SH-SY5Y (cell line): Measurements from ENCODE around the gene ZNF775.

Source experiments
- GATA2 ChIP-seq: IDR thresholded peaks from 2 replicates; pipeline ENCODE4 v1.6.1; 2011; ENCODE audit warnings: mild to moderate bottlenecking, low read depth, low read length
- GATA3 ChIP-seq: IDR thresholded peaks from 2 replicates; pipeline ENCODE4 v1.6.1; 2011; ENCODE audit warnings: low read depth, mild to moderate bottlenecking, low read length, moderate library complexity

ZNF775 gene

DNA sequence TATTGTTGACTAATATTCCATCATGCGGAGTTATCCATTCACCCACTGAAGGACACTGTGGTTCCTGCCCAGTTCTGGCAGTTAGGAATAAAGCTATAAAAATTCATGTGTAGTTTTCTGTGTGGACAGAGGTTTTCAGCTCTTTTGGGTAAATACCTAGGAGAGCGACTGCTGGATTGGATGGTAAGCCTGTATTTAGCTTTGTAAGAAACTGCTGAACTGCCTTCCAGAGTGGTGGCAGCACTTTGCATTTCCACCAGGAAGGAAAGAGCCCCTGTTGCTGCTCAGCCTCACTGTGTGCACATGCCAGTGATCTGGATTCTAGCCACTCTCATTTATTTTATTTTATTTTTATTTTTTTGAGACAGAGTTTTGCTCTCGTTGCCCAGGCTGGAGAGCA, 14.2 kb downstream of the ZNF775 start:
- TF ChIP-seq GATA3: no peak
- no peak for TF ChIP-seq GATA2

GRCh38 chr7:150396426-150396825, 17.3 kb downstream of the ZNF775 start:
- no peak for TF ChIP-seq GATA3
- TF ChIP-seq GATA2: no peak

- TF ChIP-seq GATA3 (no peak), GATA2 (no peak)
These were observed 17.7 kb downstream of the ZNF775 start for GRCh38 chr7:150396851-150397260.

DNA sequence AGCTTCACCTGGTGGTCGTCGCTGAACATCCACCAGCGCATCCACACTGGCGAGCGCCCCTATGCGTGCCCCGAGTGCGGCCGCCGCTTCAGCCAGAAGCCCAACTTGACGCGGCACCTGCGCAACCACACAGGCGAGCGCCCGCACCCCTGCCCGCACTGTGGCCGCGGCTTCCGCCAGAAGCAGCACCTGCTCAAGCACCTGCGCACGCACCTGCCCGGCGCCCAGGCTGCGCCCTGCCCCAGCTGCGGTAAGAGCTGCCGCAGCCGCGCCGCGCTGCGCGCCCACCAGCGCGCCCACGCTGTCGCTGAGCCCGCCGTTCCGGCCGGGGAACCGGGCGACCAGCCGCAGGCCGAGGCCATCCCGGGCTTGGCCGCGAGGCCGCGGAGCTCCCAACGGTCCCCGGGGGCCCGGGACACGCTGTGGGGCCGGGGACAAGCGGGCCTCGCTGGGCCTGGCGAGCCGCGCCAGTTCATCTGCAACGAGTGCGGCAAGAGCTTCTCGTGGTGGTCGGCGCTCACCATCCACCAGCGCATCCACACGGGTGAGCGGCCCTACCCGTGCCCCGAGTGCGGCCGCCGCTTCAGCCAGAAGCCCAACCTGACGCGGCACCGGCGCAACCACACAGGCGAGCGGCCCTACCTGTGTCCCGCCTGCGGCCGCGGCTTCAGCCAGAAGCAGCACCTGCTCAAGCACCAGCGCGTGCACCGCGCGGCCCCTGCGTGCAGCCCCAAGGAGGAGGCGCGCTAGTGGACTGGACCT, 18.4 kb downstream of the ZNF775 start:
- TF ChIP-seq GATA3: no peak
- no peak for TF ChIP-seq GATA2

GRCh38 chr7:150398108-150398964, 19.2 kb downstream of the ZNF775 start:
- TF ChIP-seq GATA2 (no peak), GATA3 (no peak)

GRCh38 chr7:150398965-150399320, 19.8 kb downstream of the ZNF775 start:
- TF ChIP-seq GATA3 (no peak), GATA2 (no peak)

- TF ChIP-seq GATA3 (no peak), GATA2 (no peak)
These were observed 20.4 kb downstream of the ZNF775 start for GRCh38 chr7:150399421-150400007.

DNA sequence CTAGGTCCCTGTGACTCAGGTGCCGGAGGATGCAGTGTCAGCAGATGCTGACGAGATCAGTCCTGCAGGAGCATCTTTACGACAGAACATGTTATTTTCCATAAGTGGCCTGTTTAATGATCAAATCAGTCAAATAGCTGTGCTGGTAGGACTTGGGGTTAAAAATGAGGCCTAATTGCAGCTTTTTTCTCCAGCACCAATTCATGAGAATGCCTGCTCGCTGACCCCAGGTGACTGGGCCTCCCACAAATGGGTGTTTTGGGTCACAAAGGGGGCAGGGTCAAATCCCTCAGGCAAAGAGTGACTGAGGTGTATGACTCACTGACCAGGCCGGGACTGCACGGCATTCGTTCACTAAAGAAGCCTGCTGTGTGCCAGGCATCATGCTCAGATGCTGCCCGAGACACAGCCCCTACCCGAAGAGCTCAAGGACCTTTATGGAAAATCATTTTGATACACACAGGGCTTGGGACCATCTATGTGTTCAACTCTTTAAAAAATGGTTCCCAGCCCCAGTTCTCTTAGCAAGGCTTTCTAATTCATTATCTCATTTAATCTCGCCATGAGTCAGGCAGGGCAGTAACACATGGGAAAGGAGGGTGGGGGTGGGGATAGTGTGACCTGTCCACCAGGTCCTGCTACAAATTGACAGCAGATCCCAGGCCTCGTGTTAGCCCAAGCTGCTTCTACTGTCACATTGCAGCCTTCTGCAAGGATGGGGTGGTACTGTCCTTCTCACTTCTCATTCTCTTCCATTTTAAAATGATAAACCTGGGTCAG, 21.1 kb downstream of the ZNF775 start:
- TF ChIP-seq GATA2 (no peak; the same call in 1 of the 2 replicates), GATA3 (no peak)

DNA sequence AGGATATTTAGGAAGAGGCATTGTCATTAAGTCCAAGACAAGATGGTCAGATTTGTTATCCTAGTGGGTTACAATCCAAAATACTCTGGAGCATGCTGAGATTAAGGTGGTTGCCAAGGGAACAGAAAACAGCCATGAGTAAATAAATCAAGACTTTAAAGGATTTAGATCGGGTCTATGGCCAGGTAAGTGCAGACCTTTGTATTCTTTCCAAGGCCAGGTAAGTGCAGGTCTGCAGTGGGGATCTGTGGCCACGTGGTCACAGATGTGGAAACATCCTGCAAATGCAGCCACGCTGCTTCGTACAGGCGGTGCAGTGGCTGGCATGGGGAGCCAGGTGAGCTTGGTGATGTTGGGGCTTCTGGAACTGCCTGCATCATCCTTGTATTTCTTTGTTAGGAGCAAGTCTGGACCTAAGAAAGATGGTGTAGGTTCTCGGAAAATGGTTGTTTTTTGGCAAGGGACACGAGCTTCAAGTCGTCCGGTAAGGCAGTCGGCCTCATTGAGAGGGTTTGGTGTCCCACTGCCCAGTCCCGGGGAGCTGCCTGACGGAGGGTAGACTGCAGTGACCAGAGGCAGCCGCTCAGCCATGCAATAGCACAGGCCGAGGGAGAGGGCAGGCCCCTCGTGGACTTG, 21.8 kb downstream of the ZNF775 start:
- TF ChIP-seq GATA2: no peak
- no peak for TF ChIP-seq GATA3

DNA sequence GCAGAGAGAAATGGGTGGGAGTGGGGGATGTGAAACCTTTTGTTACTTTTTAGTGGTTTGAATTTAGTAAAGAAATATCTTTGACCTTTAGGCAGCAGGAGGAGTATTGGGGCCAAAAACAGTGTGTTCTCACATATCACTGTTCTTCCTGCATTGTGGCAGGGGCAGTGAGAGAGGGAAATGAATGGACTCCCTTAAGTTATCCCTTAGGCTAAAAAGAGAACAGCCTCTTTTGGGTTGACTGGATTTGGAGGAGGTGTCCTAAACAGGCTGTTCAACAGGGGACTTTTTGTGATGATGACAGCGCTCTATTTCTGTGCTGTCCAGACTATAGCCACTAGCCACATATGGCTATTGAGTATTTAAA, 22.3 kb downstream of the ZNF775 start:
- no peak for TF ChIP-seq GATA3
- no peak for TF ChIP-seq GATA2

DNA sequence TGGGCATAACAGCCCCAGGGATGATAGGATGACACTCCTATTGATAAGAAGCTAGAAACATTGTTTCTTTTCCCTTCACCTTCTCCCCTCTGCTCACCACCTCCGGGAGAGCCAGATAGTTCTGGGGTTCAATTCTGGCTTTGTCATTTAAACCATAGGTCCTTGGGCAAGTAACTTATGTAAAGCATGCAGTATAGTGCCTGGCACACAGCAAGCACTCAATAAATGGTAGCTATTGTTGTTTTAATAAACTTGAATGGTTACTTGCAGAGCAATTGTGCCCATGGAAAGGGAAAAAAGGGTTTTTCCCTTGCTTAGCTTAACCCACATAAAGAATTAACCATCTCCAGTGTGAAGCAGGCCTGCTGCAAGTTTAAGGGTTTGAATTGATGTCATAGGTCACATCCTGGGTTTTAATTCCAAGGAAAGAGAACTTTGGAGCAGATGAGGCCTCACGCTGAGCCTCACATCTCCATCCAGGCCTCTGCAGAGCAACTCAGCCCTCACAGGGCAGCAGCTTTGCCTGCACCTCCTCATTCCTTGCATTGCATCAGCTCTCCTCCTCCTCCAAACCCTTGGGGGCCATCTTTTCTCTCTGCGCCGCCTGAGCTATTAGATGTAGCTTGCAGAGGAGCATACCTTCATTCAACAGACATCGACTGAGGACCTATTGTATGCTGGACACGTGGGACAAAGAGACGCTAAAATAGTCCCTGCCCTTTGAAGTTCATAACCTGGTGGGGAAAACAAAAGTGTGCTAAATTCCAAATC, 22.9 kb downstream of the ZNF775 start:
- TF ChIP-seq GATA2: no peak
- no peak for TF ChIP-seq GATA3

DNA sequence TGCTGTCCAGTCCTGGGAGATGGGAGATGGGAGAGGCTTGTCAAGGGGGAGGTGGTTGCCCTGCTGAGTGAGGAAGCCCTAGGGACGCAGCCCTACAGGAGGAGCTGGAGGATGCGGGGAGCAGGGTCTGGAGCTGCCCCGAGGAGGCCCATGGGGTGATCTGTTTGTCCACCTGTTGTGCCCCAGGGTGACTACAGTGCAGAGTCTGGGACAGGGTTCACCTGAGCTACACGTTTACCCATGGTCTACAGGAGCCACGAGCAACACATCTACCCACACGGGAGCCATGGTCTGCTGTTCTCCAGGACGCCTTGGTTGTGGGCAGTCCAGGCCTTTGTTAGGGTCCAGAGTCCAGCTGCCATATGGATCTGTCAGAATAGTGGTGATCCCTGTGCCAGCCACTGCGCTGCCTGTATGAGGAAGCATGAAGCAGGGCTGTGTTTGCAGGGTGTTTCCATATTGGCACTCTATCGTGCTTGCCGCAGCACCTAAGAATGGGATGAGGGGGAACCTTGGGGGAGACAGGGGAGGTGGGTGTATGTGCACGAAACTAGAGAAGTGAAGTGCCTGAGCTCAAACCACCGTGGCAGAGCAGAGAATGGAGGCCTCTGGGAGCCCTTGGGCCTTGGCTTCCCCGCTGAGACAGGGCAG, 23.7 kb downstream of the ZNF775 start:
- no peak for TF ChIP-seq GATA3
- TF ChIP-seq GATA2: no peak
